IMR-90 (cell line): ENCODE results near the gene ATL2. TPM values are rescaled to one million over a fixed set of nuclear protein-coding genes. Genes with fewer than 3 reads are reported as not detected.
"Not testable (repeated sequence)": the region's sequence is repeated elsewhere in the genome, so short reads cannot be mapped to it uniquely, and the experiment has no call there.

Experiments
- ATAC-seq: fragments of 200-7000 bp; cut with Tn5 transposase; 2 replicates; pipeline ENCODE4 v1.9.1; 2020; ENCODE audit warnings: low read depth, mild to moderate bottlenecking, moderate library complexity
- BruUV-seq: library from RNA; stranded (reverse); fragments of 400-500 nt; replicated peaks from 2 replicates; lab custom pipeline; 2021; lab: Mats Ljungman, UMichigan
- CTCF ChIA-PET: fragments of 300-600 bp; formaldehyde crosslinking; extraction: SDS; loops from one replicate; lab custom pipeline; 2021; ENCODE audit warnings: antibody characterized with exemption; lab: Yijun Ruan, JAX
- POLR2A ChIA-PET: fragments of 300-600 bp; sonication (Branson Sonifier 250); formaldehyde crosslinking; loops from one replicate; lab custom pipeline; 2022; ENCODE audit warnings: antibody characterized with exemption; ENCODE audit not compliant: unreplicated experiment; lab: Charles Lee
- DNase-seq: peaks from one replicate; pipeline ENCODE4 v3.0.0; 2013
- H2AFZ ChIP-seq: replicated peaks from 2 replicates; pipeline ENCODE3; 2013; ENCODE audit warnings: low read length, mild to moderate bottlenecking; ENCODE audit not compliant: poor library complexity
- H2AK5ac ChIP-seq: 2 replicates; pipeline ENCODE4 v1.6.1; 2013; ENCODE audit warnings: low read depth, low read length, inconsistent platforms
- H2AK9ac ChIP-seq: replicated peaks from 2 replicates; pipeline ENCODE3; 2013; ENCODE audit warnings: mild to moderate bottlenecking, low read depth, low read length, moderate library complexity; ENCODE audit not compliant: poor library complexity
- H2BK120ac ChIP-seq: 2 replicates; pipeline ENCODE4 v1.6.1; 2013; ENCODE audit warnings: low read depth, low read length, inconsistent platforms
- H2BK15ac ChIP-seq: 3 replicates; pipeline ENCODE4 v1.6.1; 2013; ENCODE audit warnings: low read depth, low read length, inconsistent platforms
- H2BK20ac ChIP-seq: 2 replicates; pipeline ENCODE4 v1.6.1; 2013; ENCODE audit warnings: low read depth, mild to moderate bottlenecking, inconsistent platforms, low read length, moderate library complexity
- H2BK5ac ChIP-seq: 2 replicates; pipeline ENCODE4 v1.6.1; 2013; ENCODE audit warnings: mild to moderate bottlenecking, low read depth, low read length, inconsistent platforms; ENCODE audit not compliant: poor library complexity, severe bottlenecking
- H3K14ac ChIP-seq: replicated peaks from 2 replicates; pipeline ENCODE4 v1.6.1; 2013; ENCODE audit warnings: low read depth, low read length, inconsistent platforms
- H3K18ac ChIP-seq: 2 replicates; pipeline ENCODE4 v1.6.1; 2013; ENCODE audit warnings: low read depth, low read length, control low read depth
- H3K23ac ChIP-seq: 2 replicates; pipeline ENCODE4 v1.6.1; 2013; ENCODE audit warnings: low read depth, low read length, inconsistent platforms
- H3K27ac ChIP-seq: 2 replicates; pipeline ENCODE4 v1.5.1; 2013; ENCODE audit warnings: mild to moderate bottlenecking, control low read depth, low read length; ENCODE audit not compliant: insufficient read depth
- H3K27me3 ChIP-seq: 2 replicates; pipeline ENCODE4 v1.6.1; 2013; ENCODE audit warnings: low read length; ENCODE audit not compliant: control insufficient read depth, insufficient read depth
- H3K36me3 ChIP-seq: 2 replicates; pipeline ENCODE4 v1.6.1; 2013; ENCODE audit warnings: low read length, mixed read lengths; ENCODE audit not compliant: control insufficient read depth, insufficient read depth
- H3K4ac ChIP-seq: 2 replicates; pipeline ENCODE4 v1.6.1; 2013; ENCODE audit warnings: low read depth, low read length, inconsistent platforms
- H3K4me1 ChIP-seq: 2 replicates; pipeline ENCODE4 v1.6.1; 2013; ENCODE audit warnings: low read length, mixed read lengths; ENCODE audit not compliant: control insufficient read depth, insufficient read depth
- H3K4me2 ChIP-seq: 2 replicates; pipeline ENCODE4 v1.6.1; 2013; ENCODE audit warnings: low read depth, mild to moderate bottlenecking, control low read depth, low read length, moderate library complexity
- H3K4me3 ChIP-seq: 2 replicates; pipeline ENCODE4 v1.5.1; 2013; ENCODE audit warnings: low read depth, mild to moderate bottlenecking, control low read depth, low read length, moderate library complexity; ENCODE audit not compliant: insufficient read depth
- H3K56ac ChIP-seq: 2 replicates; pipeline ENCODE4 v1.6.1; 2013; ENCODE audit warnings: low read length, inconsistent platforms; ENCODE audit not compliant: insufficient read depth; ENCODE audit errors: extremely low read depth
- H3K79me1 ChIP-seq, 2 experiments: 2 replicates each; pipeline ENCODE4 v1.6.1; 2013; ENCODE audit warnings: low read length in 2 of 2, inconsistent platforms in 1 of 2, low read depth in 1 of 2
- H3K9ac ChIP-seq: 2 replicates; pipeline ENCODE4 v1.6.1; 2013; ENCODE audit warnings: low read depth, low read length, control low read depth
- H3K9me1 ChIP-seq: 2 replicates; pipeline ENCODE4 v1.6.1; 2013; ENCODE audit warnings: low read length, inconsistent platforms; ENCODE audit not compliant: insufficient read depth
- H3K9me3 ChIP-seq: 2 replicates; pipeline ENCODE4 v1.6.1; 2013; ENCODE audit warnings: low read length; ENCODE audit not compliant: control insufficient read depth, insufficient read depth
- H4K20me1 ChIP-seq: 2 replicates; pipeline ENCODE4 v1.6.1; 2013; ENCODE audit warnings: low read length, inconsistent platforms; ENCODE audit not compliant: insufficient read depth
- H4K5ac ChIP-seq: 2 replicates; pipeline ENCODE4 v1.6.1; 2013; ENCODE audit warnings: mild to moderate bottlenecking, low read depth, low read length, control low read depth
- H4K8ac ChIP-seq, 2 experiments: 2 replicates each; pipeline ENCODE4 v1.6.1; 2013; ENCODE audit warnings: low read depth in 2 of 2, low read length in 2 of 2, control low read depth in 1 of 2, inconsistent platforms in 1 of 2
- H4K91ac ChIP-seq: 2 replicates; pipeline ENCODE4 v1.6.1; 2013; ENCODE audit warnings: low read depth, low read length, inconsistent platforms; ENCODE audit not compliant: insufficient read depth
- FOS ChIP-seq: fragments of 150-350 bp; IDR thresholded peaks from 2 replicates; pipeline ENCODE4 v1.6.1; 2016; ENCODE audit warnings: low read depth, low read length
- MAFK ChIP-seq: IDR thresholded peaks from 2 replicates; pipeline ENCODE4 v1.6.1; 2012; ENCODE audit warnings: low read depth, low read length, improper control_type of control experiment
- SMC3 ChIP-seq: fragments of 150-350 bp; IDR thresholded peaks from 2 replicates; pipeline ENCODE4 v1.6.1; 2016; ENCODE audit warnings: low read depth, mild to moderate bottlenecking, antibody characterized with exemption, low read length, moderate library complexity
- WGBS, 2 experiments: methylation state at CpG; one replicate each; pipeline versions ENCODE4 v1.1.5 to v1.1.7; 2013; ENCODE audit warnings: missing lambda C conversion rate in 2 of 2; ENCODE audit not compliant: insufficient read length in 1 of 2; ENCODE audit errors: extremely low coverage in 2 of 2; 5-methylcytosine and 5-hydroxymethylcytosine counted together
- dilution Hi-C: fragments of 300-500 bp; cut with HindIII; formaldehyde crosslinking; loops from one replicate; pipeline ENCODE4 v1.14.3; 2018; ENCODE audit warnings: low sequenced_read_pairs; ENCODE audit not compliant: unreplicated experiment
- in situ Hi-C: fragments of 300-500 bp; cut with MboI; formaldehyde crosslinking; loops from 3 replicates; pipeline ENCODE4 v1.14.3; 2019; ENCODE audit warnings: low sequenced_read_pairs, inconsistent platforms, mixed read lengths
- intact Hi-C: fragments of 100-400 bp; cut with micrococcal nuclease; formaldehyde crosslinking; loops from 2 replicates; pipeline ENCODE4 v1.10.0; 2022
- polyA plus RNA-seq, 3 experiments: library from polyadenylated mRNA; depleted of rRNA; stranded (reverse); fragments of >200 nt; gene quantifications; 2 replicates each; pipeline ENCODE4 v1.2.3, GENCODE V29; 2012; ENCODE audit warnings: low replicate concordance in 1 of 3
- total RNA-seq: library from RNA; depleted of rRNA; stranded (reverse); fragments of >200 nt; gene quantifications from 2 replicates; pipeline ENCODE4 v1.2.3, GENCODE V29; 2012

The ATL2 gene
- total and polyA plus RNA-seq, 2 of the 4 experiments (the other 2 are of a cell fraction) = 16.0 to 62.6 TPM

DNA sequence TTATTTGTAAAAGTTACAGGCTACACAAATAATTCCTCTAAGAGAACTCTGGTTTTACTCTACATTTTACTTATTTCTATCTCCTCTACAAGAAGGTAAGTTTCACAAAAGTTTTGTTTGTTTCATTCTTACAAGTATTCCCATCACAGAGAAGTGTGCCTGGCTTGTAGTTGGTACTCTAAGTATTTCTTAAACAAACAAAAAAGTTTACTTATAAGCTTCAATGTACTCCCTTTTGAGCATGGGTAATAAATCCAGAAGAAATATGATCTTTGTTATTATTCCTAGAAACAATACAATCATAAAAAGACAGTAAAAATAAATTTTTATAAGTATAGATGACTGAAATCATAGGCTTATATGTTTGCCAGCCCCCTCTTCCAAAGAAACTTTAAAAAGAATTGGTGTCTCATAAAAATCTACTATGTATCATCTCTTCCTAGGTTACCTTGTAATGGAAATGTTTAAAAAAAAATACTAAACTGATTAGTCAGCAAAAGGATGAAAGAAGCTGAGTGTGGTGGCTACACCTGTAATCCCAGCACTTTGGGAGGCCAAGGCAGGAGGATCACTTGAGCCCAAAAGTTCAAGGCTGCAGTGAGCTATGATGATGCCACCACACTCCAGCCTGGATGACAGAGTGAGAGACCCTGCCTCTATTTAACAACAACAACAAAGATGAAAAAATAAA is 54.7 kb downstream of the ATL2 start:
- in situ Hi-C loops (loop anchor here (25.0 kb wide), 1 partner anchor 190 kb away; no protein-coding TSS in a partner anchor), intact Hi-C loops (no loop called here), dilution Hi-C loops (no loop called here)
- Histone ChIP-seq H3K18ac (no peak overlapping the region), H2AK5ac (no peak overlapping the region), H2BK5ac (no peak overlapping the region), H3K9ac (no peak overlapping the region), H3K27me3 (no peaks in the 10 kb centered on the region), H2AFZ (no peak overlapping the region), H3K4ac (no peak overlapping the region), H3K4me3 (no peak overlapping the region), H3K14ac (no peak overlapping the region), H2BK15ac (no peak overlapping the region), H4K91ac (no peak overlapping the region), H4K20me1 (no peaks in the 10 kb centered on the region; the same call in 1 of the 2 replicates), H4K8ac (no peak overlapping the region; a peak in 1 of 4 replicates), H3K56ac (no peak overlapping the region), H3K36me3 (peaks cover 4% of the 10 kb centered on the region), H3K9me3 (no peaks in the 10 kb centered on the region), H3K4me1 (no peaks in the 10 kb centered on the region), H2BK20ac (no peak overlapping the region), H3K27ac (no peak overlapping the region), H3K4me2 (no peak overlapping the region), H2BK120ac (no peak overlapping the region), H4K5ac (no peak overlapping the region), H3K23ac (no peak overlapping the region), H2AK9ac (no peak overlapping the region), H3K79me1 (peaks cover 11 to 17% of the 10 kb centered on the region in 2 experiments), H3K9me1 (peaks cover 4% of the 10 kb centered on the region)
- TF ChIP-seq MAFK (peak; percentile 94), SMC3 (no peak), FOS (no peak)
- no TSS peak for BruUV-seq
- POLR2A ChIA-PET = no interaction called here
- ATAC-seq (no peak), DNase-seq (no peak)
- CTCF ChIA-PET = no interaction called here

DNA sequence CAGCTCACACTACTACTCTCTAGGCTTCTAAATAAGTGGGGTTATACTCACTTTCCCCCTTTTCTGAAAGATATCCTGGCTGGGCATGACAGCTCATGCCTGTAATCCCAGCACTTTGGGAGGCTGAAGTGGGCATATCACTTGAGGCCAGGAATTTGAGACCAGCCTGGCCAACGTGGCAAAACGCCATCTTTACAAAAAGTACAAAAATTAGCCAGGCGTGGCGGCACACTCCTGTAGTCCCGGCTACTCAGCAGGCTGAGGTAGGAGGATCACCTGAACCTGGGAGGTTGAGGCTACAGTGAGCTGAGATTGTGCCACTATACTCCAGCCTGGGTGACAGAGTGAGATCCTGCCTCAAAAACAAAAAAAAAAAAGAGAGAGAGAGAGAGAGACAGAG is 57.8 kb downstream of the ATL2 start:
- H2AK5ac ChIP-seq, H2AK9ac ChIP-seq, BruUV-seq, H2BK5ac ChIP-seq, H3K4ac ChIP-seq, H3K14ac ChIP-seq, dilution Hi-C loops, H3K56ac ChIP-seq, H2BK120ac ChIP-seq, H3K23ac ChIP-seq, H4K5ac ChIP-seq, H3K9me1 ChIP-seq, ATAC-seq, H4K8ac ChIP-seq, CTCF ChIA-PET, H3K27ac ChIP-seq, POLR2A ChIA-PET, H3K18ac ChIP-seq, H2BK20ac ChIP-seq, H4K20me1 ChIP-seq, H3K4me3 ChIP-seq, H2AFZ ChIP-seq, DNase-seq, H3K9ac ChIP-seq, H4K91ac ChIP-seq, H3K9me3 ChIP-seq, H3K4me2 ChIP-seq, H2BK15ac ChIP-seq, H3K27me3 ChIP-seq, H3K36me3 ChIP-seq, H3K4me1 ChIP-seq: not testable (repeated sequence)
- in situ Hi-C loops = loop anchor here (5.0 to 25.0 kb wide), 2 partner anchors 193 to 413 kb away; no protein-coding TSS in a partner anchor
- intact Hi-C loops = loop anchor here (5.0 kb wide), 4 partner anchors 58 to 408 kb away; partner anchors contain the start of gene ATL2
- no CpG with 5 or more reads among the region's 5 CpGs for WGBS, 2 experiments
- H3K79me1 ChIP-seq = peaks cover 5 to 11% of the 10 kb centered on the region in 2 experiments
